ENCODE results near the gene TMBIM4. TPM values are rescaled to one million over a fixed set of nuclear protein-coding genes. Genes with fewer than 3 reads are reported as not detected.

TMBIM4 gene
- total RNA-seq, 2 donors from 2014 or later: 18.7 to 21.9 TPM

DNA sequence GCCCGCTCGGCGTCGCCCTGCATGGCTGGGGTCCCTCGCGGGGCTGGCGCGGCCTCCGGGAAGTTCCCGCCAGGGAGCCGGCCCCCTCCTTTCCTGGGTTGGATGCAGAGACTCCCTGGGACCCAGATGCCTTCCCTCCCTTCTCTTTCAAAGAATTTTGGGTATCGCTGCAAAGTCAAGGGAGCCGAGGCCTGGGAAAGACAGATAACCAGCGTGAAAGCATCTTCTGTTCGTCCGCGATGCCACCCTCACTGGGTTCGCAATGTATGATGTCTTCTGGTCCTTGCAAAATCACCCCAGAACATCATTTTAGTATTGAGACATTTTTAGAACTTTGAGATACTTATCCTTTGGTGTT is 19.7 kb upstream of the TMBIM4 start:
- no peaks in the 10 kb centered on the region for H3K9me3 ChIP-seq (ENCODE audit: control insufficient read depth, low read length)
- H3K4me1 Mint-ChIP-seq: no peaks in the 10 kb centered on the region
- H3K4me1 ChIP-seq (ENCODE audit: control insufficient read depth, insufficient read depth, low read length): no peaks in the 10 kb centered on the region
- no peaks in the 10 kb centered on the region for H3K36me3 ChIP-seq (ENCODE audit: control insufficient read depth, insufficient read depth, low read length)
- no peak overlapping the region for H3K9ac ChIP-seq (ENCODE audit: extremely low read depth, low read length, poor library complexity, severe bottlenecking)
- 26 to 28% methylated on average over 18 of the region's 18 CpGs for WGBS, 2 experiments (ENCODE audit: insufficient coverage in 1 of 2, insufficient read length in 1 of 2)
- H3K36me3 Mint-ChIP-seq (ENCODE audit: low read depth): no peaks in the 10 kb centered on the region
- H3K9me3 Mint-ChIP-seq: no peaks in the 10 kb centered on the region
- H3K27me3 ChIP-seq (ENCODE audit: control insufficient read depth, insufficient read depth, low read length, poor library complexity, severe bottlenecking): peaks cover 53% of the 10 kb centered on the region
- H3K27ac ChIP-seq (ENCODE audit: low read depth, low read length): no peak overlapping the region
- H3K27ac Mint-ChIP-seq: no peak overlapping the region
- TF ChIP-seq, protein P1, sequence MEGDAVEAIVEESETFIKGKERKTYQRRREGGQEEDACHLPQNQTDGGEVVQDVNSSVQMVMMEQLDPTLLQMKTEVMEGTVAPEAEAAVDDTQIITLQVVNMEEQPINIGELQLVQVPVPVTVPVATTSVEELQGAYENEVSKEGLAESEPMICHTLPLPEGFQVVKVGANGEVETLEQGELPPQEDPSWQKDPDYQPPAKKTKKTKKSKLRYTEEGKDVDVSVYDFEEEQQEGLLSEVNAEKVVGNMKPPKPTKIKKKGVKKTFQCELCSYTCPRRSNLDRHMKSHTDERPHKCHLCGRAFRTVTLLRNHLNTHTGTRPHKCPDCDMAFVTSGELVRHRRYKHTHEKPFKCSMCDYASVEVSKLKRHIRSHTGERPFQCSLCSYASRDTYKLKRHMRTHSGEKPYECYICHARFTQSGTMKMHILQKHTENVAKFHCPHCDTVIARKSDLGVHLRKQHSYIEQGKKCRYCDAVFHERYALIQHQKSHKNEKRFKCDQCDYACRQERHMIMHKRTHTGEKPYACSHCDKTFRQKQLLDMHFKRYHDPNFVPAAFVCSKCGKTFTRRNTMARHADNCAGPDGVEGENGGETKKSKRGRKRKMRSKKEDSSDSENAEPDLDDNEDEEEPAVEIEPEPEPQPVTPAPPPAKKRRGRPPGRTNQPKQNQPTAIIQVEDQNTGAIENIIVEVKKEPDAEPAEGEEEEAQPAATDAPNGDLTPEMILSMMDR (conservative IDR thresholded peaks at IDR 0.05): no peak
- H3K4me3 Mint-ChIP-seq: peak overlapping the region; percentile 44
- DNase-seq: no peak
- H3K4me3 ChIP-seq (ENCODE audit: low read length): no peak overlapping the region
- peaks cover 55% of the 10 kb centered on the region for H3K27me3 Mint-ChIP-seq (ENCODE audit: insufficient read depth)

DNA sequence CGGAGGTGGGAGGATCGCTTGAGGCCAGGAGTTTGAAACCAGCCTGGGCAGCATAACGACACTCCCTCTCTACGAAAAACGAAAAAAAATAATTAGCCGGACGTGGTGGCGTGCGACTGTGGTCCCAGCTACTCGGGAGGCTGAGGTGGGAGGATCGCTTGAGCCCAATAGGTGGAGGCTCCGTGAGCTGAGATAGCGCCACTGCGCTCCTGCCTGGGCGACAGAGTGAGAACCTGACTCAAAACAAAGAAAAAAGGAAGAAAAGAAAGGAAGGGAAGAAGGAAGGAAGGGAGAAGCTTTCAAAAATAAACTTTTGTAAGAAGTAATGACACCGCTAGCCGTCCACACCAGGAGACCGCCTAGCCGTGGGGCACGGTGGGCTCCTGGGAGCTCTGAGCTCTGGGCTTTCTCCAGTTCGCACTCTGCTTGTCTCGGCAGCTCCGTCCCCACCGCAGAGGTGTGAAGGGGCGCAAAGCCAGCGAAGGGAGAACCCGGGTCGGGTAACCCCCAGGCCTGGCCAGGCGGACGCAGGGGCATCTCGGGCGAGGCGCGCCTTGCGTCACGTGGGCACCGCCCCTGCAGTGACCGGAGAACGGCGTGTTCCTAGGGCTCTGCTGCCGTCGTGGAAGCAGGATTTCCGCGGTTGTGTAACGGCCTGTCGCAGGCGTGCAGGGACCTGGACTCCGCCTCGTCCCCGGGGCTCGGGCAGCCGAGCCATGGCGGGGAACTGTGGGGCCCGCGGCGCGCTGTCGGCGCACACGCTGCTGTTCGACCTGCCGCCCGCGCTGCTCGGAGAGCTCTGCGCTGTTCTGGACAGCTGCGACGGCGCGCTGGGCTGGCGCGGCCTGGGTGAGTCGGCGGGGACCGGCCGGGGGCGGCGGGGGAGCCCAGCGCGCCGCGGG is 19.0 kb upstream of the TMBIM4 start, which contains the start of gene IRAK3:
IRAK3 (plus strand) TSS at position 631 of the 902 bp plus-strand sequence; CDS start at position 717, 86 bp downstream.
- H3K4me1 ChIP-seq (ENCODE audit: control insufficient read depth, insufficient read depth, low read length): no peaks in the 10 kb centered on the region
- H3K27ac ChIP-seq (ENCODE audit: low read depth, low read length): no peak within 1 kb of the TSS
- peak within 1 kb of the TSS; percentile 44 for H3K4me3 Mint-ChIP-seq
- TF ChIP-seq, protein P1 (conservative IDR thresholded peaks at IDR 0.05): no peak
- H3K9me3 ChIP-seq (ENCODE audit: control insufficient read depth, low read length): no peaks in the 10 kb centered on the region
- DNase-seq: peak; percentile 86
- H3K4me1 Mint-ChIP-seq: no peaks in the 10 kb centered on the region
- peaks cover 53% of the 10 kb centered on the region for H3K27me3 ChIP-seq (ENCODE audit: control insufficient read depth, insufficient read depth, low read length, poor library complexity, severe bottlenecking)
- peaks cover 54% of the 10 kb centered on the region for H3K27me3 Mint-ChIP-seq (ENCODE audit: insufficient read depth)
- 28 to 44% methylated on average over 42 to 82 of the region's 82 CpGs for WGBS, 2 experiments (ENCODE audit: insufficient coverage in 1 of 2, insufficient read length in 1 of 2)
- no peak within 1 kb of the TSS for H3K27ac Mint-ChIP-seq
- H3K9me3 Mint-ChIP-seq: no peaks in the 10 kb centered on the region
- H3K36me3 Mint-ChIP-seq (ENCODE audit: low read depth): no peaks in the 10 kb centered on the region
- H3K36me3 ChIP-seq (ENCODE audit: control insufficient read depth, insufficient read depth, low read length): no peaks in the 10 kb centered on the region
- no peak within 1 kb of the TSS for H3K9ac ChIP-seq (ENCODE audit: extremely low read depth, low read length, poor library complexity, severe bottlenecking)
- H3K4me3 ChIP-seq (ENCODE audit: low read length): peak within 1 kb of the TSS; percentile 75

DNA sequence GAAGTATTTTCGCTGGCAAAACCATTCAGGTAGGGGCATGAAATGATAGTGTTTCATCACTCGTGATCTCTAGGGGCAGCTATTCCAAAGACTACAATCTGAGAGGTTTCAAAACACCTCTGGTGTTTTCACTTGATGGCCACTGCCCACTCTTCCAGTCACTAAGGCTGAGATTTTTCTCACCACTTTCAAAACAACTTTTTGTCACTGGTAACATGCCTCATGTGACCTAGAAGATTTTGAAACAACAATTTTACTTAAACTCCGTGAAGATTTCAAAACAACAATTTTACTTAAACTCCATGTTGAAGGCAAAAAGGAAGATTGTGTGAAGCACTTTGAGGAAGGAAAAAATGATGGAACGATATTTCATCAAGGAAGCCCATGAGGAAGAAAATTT is 18.0 kb upstream of the TMBIM4 start:
- Mint-ChIP-seq H3K9me3 (no peaks in the 10 kb centered on the region), H3K27ac (no peak overlapping the region), H3K4me1 (no peaks in the 10 kb centered on the region), H3K4me3 (no peak overlapping the region), H3K27me3 (ENCODE audit: insufficient read depth) (peaks cover 54% of the 10 kb centered on the region), H3K36me3 (ENCODE audit: low read depth) (no peaks in the 10 kb centered on the region)
- Histone ChIP-seq H3K4me3 (ENCODE audit: low read length) (no peak overlapping the region), H3K36me3 (ENCODE audit: control insufficient read depth, insufficient read depth, low read length) (no peaks in the 10 kb centered on the region), H3K27ac (ENCODE audit: low read depth, low read length) (no peak overlapping the region), H3K9me3 (ENCODE audit: control insufficient read depth, low read length) (no peaks in the 10 kb centered on the region), H3K9ac (ENCODE audit: extremely low read depth, low read length, poor library complexity, severe bottlenecking) (no peak overlapping the region), H3K27me3 (ENCODE audit: control insufficient read depth, insufficient read depth, low read length, poor library complexity, severe bottlenecking) (peaks cover 53% of the 10 kb centered on the region), H3K4me1 (ENCODE audit: control insufficient read depth, insufficient read depth, low read length) (no peaks in the 10 kb centered on the region)
- peak; percentile 7 for DNase-seq
- WGBS, 2 experiments (ENCODE audit: insufficient coverage in 1 of 2, insufficient read length in 1 of 2): 88 to 97% methylated on average over 3 to 4 of the region's 4 CpGs
- TF ChIP-seq, protein P1 (conservative IDR thresholded peaks at IDR 0.05): no peak

All from endodermal cell (in vitro differentiated cells).